Measurements from ENCODE around the gene EVA1C.
"Not testable (repeated sequence)": the region's sequence is repeated elsewhere in the genome, so short reads cannot be mapped to it uniquely, and the experiment has no call there.

Gene EVA1C

GRCh38 chr21:32426592-32427051 is 14.1 kb downstream of the EVA1C start:
- 84% methylated on average over 6 of the region's 6 CpGs for WGBS
- no peaks in the 10 kb centered on the region for H3K36me3 ChIP-seq (ENCODE audit: insufficient read depth, low read length)
- H3K27ac ChIP-seq (ENCODE audit: low read depth, low read length): no peak overlapping the region
- no peak overlapping the region for H3K4me3 ChIP-seq (ENCODE audit: low read length)
- no peaks in the 10 kb centered on the region for H3K27me3 ChIP-seq (ENCODE audit: insufficient read depth, low read length)
- no peak overlapping the region for H3K9ac ChIP-seq (ENCODE audit: low read depth, low read length)
- H3K4me1 ChIP-seq (ENCODE audit: insufficient read depth, low read length): peaks cover 7% of the 10 kb centered on the region; the same call in 1 of the 2 replicates
- peaks cover 5% of the 10 kb centered on the region for H3K9me3 ChIP-seq (ENCODE audit: insufficient read depth, low read depth, low read length)

- 82% methylated on average over 10 of the region's 10 CpGs for WGBS
- Histone ChIP-seq H3K36me3 (ENCODE audit: insufficient read depth, low read length) (no peaks in the 10 kb centered on the region), H3K9me3 (ENCODE audit: insufficient read depth, low read depth, low read length) (no peaks in the 10 kb centered on the region), H3K4me1 (ENCODE audit: insufficient read depth, low read length) (peaks cover 7% of the 10 kb centered on the region; the same call in 1 of the 2 replicates), H3K27me3 (ENCODE audit: insufficient read depth, low read length) (no peaks in the 10 kb centered on the region), H3K4me3 (ENCODE audit: low read length) (no peak overlapping the region), H3K9ac (ENCODE audit: low read depth, low read length) (no peak overlapping the region), H3K27ac (ENCODE audit: low read depth, low read length) (no peak overlapping the region)
Observed at GRCh38 chr21:32427958-32428623, 15.6 kb downstream of the EVA1C start.

- H3K9ac ChIP-seq (ENCODE audit: low read depth, low read length); H3K27ac ChIP-seq (ENCODE audit: low read depth, low read length); H3K4me3 ChIP-seq (ENCODE audit: low read length); H3K4me1 ChIP-seq (ENCODE audit: insufficient read depth, low read length); H3K9me3 ChIP-seq (ENCODE audit: insufficient read depth, low read depth, low read length); H3K36me3 ChIP-seq (ENCODE audit: insufficient read depth, low read length); H3K27me3 ChIP-seq (ENCODE audit: insufficient read depth, low read length): not testable (repeated sequence)
- WGBS: 78% methylated on average over 15 of the region's 15 CpGs
Observed at GRCh38 chr21:32432982-32433660, 20.6 kb downstream of the EVA1C start.

GRCh38 chr21:32437729-32438128 is 25.2 kb downstream of the EVA1C start:
- H3K4me3 ChIP-seq (ENCODE audit: low read length): no peak overlapping the region
- no peaks in the 10 kb centered on the region for H3K9me3 ChIP-seq (ENCODE audit: insufficient read depth, low read depth, low read length)
- H3K27ac ChIP-seq (ENCODE audit: low read depth, low read length): no peak overlapping the region
- H3K36me3 ChIP-seq (ENCODE audit: insufficient read depth, low read length): no peaks in the 10 kb centered on the region
- no peaks in the 10 kb centered on the region for H3K4me1 ChIP-seq (ENCODE audit: insufficient read depth, low read length)
- 93% methylated on average over 12 of the region's 12 CpGs for WGBS
- H3K9ac ChIP-seq (ENCODE audit: low read depth, low read length): no peak overlapping the region
- no peaks in the 10 kb centered on the region for H3K27me3 ChIP-seq (ENCODE audit: insufficient read depth, low read length)

- H3K27ac ChIP-seq (ENCODE audit: low read depth, low read length): no peak overlapping the region
- WGBS: 88% methylated on average over 8 of the region's 8 CpGs
- no peaks in the 10 kb centered on the region for H3K27me3 ChIP-seq (ENCODE audit: insufficient read depth, low read length)
- H3K9ac ChIP-seq (ENCODE audit: low read depth, low read length): no peak overlapping the region
- no peak overlapping the region for H3K4me3 ChIP-seq (ENCODE audit: low read length)
- no peaks in the 10 kb centered on the region for H3K36me3 ChIP-seq (ENCODE audit: insufficient read depth, low read length)
- H3K4me1 ChIP-seq (ENCODE audit: insufficient read depth, low read length): no peaks in the 10 kb centered on the region
- H3K9me3 ChIP-seq (ENCODE audit: insufficient read depth, low read depth, low read length): no peaks in the 10 kb centered on the region
Observed at GRCh38 chr21:32442566-32443318, 30.2 kb downstream of the EVA1C start.

- H3K9me3 ChIP-seq (ENCODE audit: insufficient read depth, low read depth, low read length): no peaks in the 10 kb centered on the region
- H3K4me1 ChIP-seq (ENCODE audit: insufficient read depth, low read length): no peaks in the 10 kb centered on the region
- no peak overlapping the region for H3K4me3 ChIP-seq (ENCODE audit: low read length)
- H3K9ac ChIP-seq (ENCODE audit: low read depth, low read length): no peak overlapping the region
- WGBS: 94% methylated on average over 6 of the region's 6 CpGs
- no peaks in the 10 kb centered on the region for H3K27me3 ChIP-seq (ENCODE audit: insufficient read depth, low read length)
- H3K27ac ChIP-seq (ENCODE audit: low read depth, low read length): no peak overlapping the region
- no peaks in the 10 kb centered on the region for H3K36me3 ChIP-seq (ENCODE audit: insufficient read depth, low read length)
Observed at GRCh38 chr21:32445101-32445500, 32.6 kb downstream of the EVA1C start.

- not testable (repeated sequence) for H3K27ac ChIP-seq (ENCODE audit: low read depth, low read length); H3K4me3 ChIP-seq (ENCODE audit: low read length); H3K36me3 ChIP-seq (ENCODE audit: insufficient read depth, low read length); H3K4me1 ChIP-seq (ENCODE audit: insufficient read depth, low read length); H3K9ac ChIP-seq (ENCODE audit: low read depth, low read length); H3K9me3 ChIP-seq (ENCODE audit: insufficient read depth, low read depth, low read length); H3K27me3 ChIP-seq (ENCODE audit: insufficient read depth, low read length)
- 94% methylated on average over 3 of the region's 3 CpGs for WGBS
Observed at GRCh38 chr21:32446440-32446839, 33.9 kb downstream of the EVA1C start.

GRCh38 chr21:32447224-32447623 is 34.7 kb downstream of the EVA1C start:
- no peaks in the 10 kb centered on the region for H3K36me3 ChIP-seq (ENCODE audit: insufficient read depth, low read length)
- 92% methylated on average over 4 of the region's 5 CpGs for WGBS

GRCh38 chr21:32448803-32449594 is 36.5 kb downstream of the EVA1C start:
- no peak overlapping the region for H3K9ac ChIP-seq (ENCODE audit: low read depth, low read length)
- H3K27me3 ChIP-seq (ENCODE audit: insufficient read depth, low read length): no peaks in the 10 kb centered on the region
- H3K9me3 ChIP-seq (ENCODE audit: insufficient read depth, low read depth, low read length): no peaks in the 10 kb centered on the region
- no peak overlapping the region for H3K27ac ChIP-seq (ENCODE audit: low read depth, low read length)
- H3K36me3 ChIP-seq (ENCODE audit: insufficient read depth, low read length): no peaks in the 10 kb centered on the region
- WGBS: 96% methylated on average over 6 of the region's 6 CpGs
- no peak overlapping the region for H3K4me3 ChIP-seq (ENCODE audit: low read length)
- H3K4me1 ChIP-seq (ENCODE audit: insufficient read depth, low read length): no peaks in the 10 kb centered on the region

More at GRCh38 chr21:32447224-32447623, 34.7 kb downstream of the EVA1C start:
- H3K9ac ChIP-seq (ENCODE audit: low read depth, low read length): no peak overlapping the region
- H3K27ac ChIP-seq (ENCODE audit: low read depth, low read length): no peak overlapping the region
- no peaks in the 10 kb centered on the region for H3K4me1 ChIP-seq (ENCODE audit: insufficient read depth, low read length)
- no peaks in the 10 kb centered on the region for H3K9me3 ChIP-seq (ENCODE audit: insufficient read depth, low read depth, low read length)
- H3K27me3 ChIP-seq (ENCODE audit: insufficient read depth, low read length): no peaks in the 10 kb centered on the region
- H3K4me3 ChIP-seq (ENCODE audit: low read length): no peak overlapping the region

GRCh38 chr21:32450881-32451701 is 38.6 kb downstream of the EVA1C start:
- H3K9me3 ChIP-seq (ENCODE audit: insufficient read depth, low read depth, low read length); H3K9ac ChIP-seq (ENCODE audit: low read depth, low read length); H3K4me1 ChIP-seq (ENCODE audit: insufficient read depth, low read length); H3K27me3 ChIP-seq (ENCODE audit: insufficient read depth, low read length); H3K36me3 ChIP-seq (ENCODE audit: insufficient read depth, low read length); H3K27ac ChIP-seq (ENCODE audit: low read depth, low read length); H3K4me3 ChIP-seq (ENCODE audit: low read length): not testable (repeated sequence)
- WGBS: 86% methylated on average over 12 of the region's 14 CpGs

Measured in HUES64 (cell line).